Body of pancreas (tissue), 4 donors: ENCODE data around the gene MAEL. TPM values are rescaled to one million over a fixed set of nuclear protein-coding genes. Genes with fewer than 3 reads are reported as not detected.

Source experiments
- ATAC-seq: fragments of 150-250 bp; one replicate; pipeline ENCODE4 v1.9.1; 2016
- DNase-seq, 4 donors: peaks; one replicate each; pipeline ENCODE4 v3.0.0-alpha.2; 2019
- H3K27ac ChIP-seq, 4 donors: fragments of 200-600 bp; sonication (generic); 1 replicate in 3 of 4; 2 replicates in 1 of 4; pipeline versions ENCODE4 v1.5.1 to v1.6.1; 2016 to 2019; ENCODE audit warnings: mild to moderate bottlenecking in 1 of 4, mixed read lengths in 1 of 4, moderate library complexity in 1 of 4
- H3K27me3 ChIP-seq, 2 donors: fragments of 200-600 bp; sonication (generic); one replicate each; pipeline ENCODE4 v1.6.0; 2016; ENCODE audit warnings: mild to moderate bottlenecking in 1 of 2
- H3K36me3 ChIP-seq, 2 donors: fragments of 200-600 bp; sonication (generic); replicated peaks in 1 of 2; 2 replicates each; pipeline ENCODE4 v1.5.1; 2016; ENCODE audit warnings: low read depth in 2 of 2; ENCODE audit not compliant: insufficient read depth in 1 of 2
- H3K4me1 ChIP-seq: fragments of 200-600 bp; sonication (generic); one replicate; pipeline ENCODE4 v1.6.0; 2016
- H3K4me3 ChIP-seq, 2 donors: fragments of 200-600 bp; sonication (generic); 1 replicate in 1 of 2; 2 replicates in 1 of 2; pipeline ENCODE4 v1.5.1; 2016 to 2019
- H3K9me3 ChIP-seq, 3 donors: fragments of 200-600 bp; sonication (generic); 1 replicate in 2 of 3; 2 replicates in 1 of 3; pipeline ENCODE4 v1.5.1; 2016
- CTCF ChIP-seq, 7 experiments: fragments of 450-650 bp in 4 of 7; fragments of 200-600 bp in 3 of 7; sonication (generic) in 3 of 7; IDR thresholded peaks; one replicate each; pipeline ENCODE4 v1.5.1; 2016 to 2019; ENCODE audit warnings: antibody characterized with exemption in 7 of 7
- POLR2A ChIP-seq, 3 donors: fragments of 450-650 bp; IDR thresholded peaks; one replicate each; pipeline ENCODE4 v1.6.1; 2016; ENCODE audit warnings: antibody characterized with exemption in 3 of 3, mild to moderate bottlenecking in 2 of 3
- WGBS, 2 donors: methylation state at CpG; one replicate each; pipeline ENCODE4 v1.1.5; 2017; 5-methylcytosine and 5-hydroxymethylcytosine counted together
- intact Hi-C: fragments of 100-400 bp; cut with DNase I; formaldehyde crosslinking; loops from one replicate; pipeline ENCODE4 v1.15.1; 2023
- total RNA-seq, 2 donors: library from RNA; depleted of rRNA; stranded (reverse); fragments of >200 nt; gene quantifications; one replicate each; pipeline ENCODE4 v1.1.0, GENCODE V29; 2016

MAEL gene
- total RNA-seq, 2 donors from 2014 or later, result not detected

DNA sequence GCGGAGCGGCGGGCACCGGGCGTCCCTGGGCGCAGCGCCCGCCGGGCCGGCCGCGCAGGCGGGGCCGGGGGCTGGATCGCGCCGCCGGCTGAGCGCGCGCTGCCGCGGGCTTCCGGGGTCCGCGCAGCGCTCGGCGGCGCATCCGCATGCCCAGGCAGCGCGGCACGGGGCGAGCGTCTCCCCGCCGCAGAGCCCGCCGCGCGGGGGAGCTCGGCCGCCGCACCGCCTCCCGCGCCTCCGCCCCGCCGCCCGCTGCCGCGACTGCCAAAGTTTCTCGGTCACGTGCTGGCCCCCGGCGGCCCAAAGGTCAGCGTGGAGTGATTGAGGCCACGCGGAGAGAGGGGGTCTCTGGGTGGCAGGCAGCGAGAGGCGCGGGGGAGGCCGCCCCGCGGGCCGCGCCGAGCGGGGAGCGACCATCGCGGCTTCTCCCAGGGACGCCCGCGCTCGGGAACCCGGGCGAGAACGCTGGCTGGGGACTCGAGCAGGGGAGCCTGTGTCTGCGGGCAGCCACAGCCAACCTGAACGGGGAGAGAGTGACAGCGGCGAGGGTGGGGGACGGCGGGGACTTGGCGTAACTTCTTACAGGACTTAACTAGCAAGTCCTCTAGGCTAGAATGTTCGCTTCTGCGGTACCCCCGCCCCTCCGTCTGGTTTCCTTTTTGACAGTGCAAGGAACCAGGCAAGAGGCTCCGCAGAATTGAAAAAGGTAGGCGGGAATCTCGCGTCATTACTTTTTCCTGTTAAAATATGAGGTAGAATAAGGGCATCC is 13.5 kb upstream of the MAEL start, which contains the start of gene ILDR2:
Gene ILDR2, minus strand, starts transcription at position 180 of the 769 bp plus-strand sequence. CDS start 272 bp downstream, outside the sequence.
- Histone ChIP-seq H3K4me3 (peak within 1 kb of the TSS; percentile 10 to 67), H3K4me1 (no peaks in the 10 kb centered on the region), H3K27me3 (no peaks in the 10 kb centered on the region), H3K9me3 (no peaks in the 10 kb centered on the region), H3K27ac (peak within 1 kb of the TSS in 2 of 4 donors; percentile 28 to 52), H3K36me3 (no peaks in the 10 kb centered on the region)
- DNase-seq (peak; percentile 44 to 68 (median 54)), ATAC-seq (peak; percentile 85)
- intact Hi-C loops, result no loop called here
- WGBS, 2 donors, result 0% methylated on average over 12 to 70 of the region's 97 CpGs
- TF ChIP-seq CTCF (IDR thresholded peaks at IDR 0.05), result peak in 2 of 7 experiments; percentile 15 to 40
- TF ChIP-seq POLR2A (IDR thresholded peaks at IDR 0.05), result peak in 1 of 3 donors; percentile 26

DNA sequence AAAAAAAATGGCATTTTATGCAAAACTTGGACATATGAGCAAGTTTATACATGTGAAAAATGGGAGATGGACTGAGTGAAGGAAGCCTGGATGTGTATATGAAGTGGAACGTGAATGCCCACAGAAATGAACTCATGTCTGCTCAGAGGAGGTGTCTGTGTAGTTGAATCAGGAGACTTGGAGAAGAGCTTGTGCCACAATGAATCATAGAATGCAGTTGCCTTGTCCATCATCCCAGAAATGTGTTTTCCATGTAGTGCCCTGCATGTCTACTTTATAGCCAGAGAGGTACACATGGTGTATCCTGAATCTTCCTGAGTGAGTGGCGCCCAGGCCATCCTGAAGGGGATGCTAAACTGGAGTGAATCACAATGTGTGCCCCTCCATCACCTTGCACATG is 11.1 kb upstream of the MAEL start:
- H3K27me3 ChIP-seq, result no peaks in the 10 kb centered on the region
- H3K4me1 ChIP-seq, result no peaks in the 10 kb centered on the region
- no peaks in the 10 kb centered on the region for H3K9me3 ChIP-seq
- H3K36me3 ChIP-seq, result no peaks in the 10 kb centered on the region
- TF ChIP-seq CTCF (IDR thresholded peaks at IDR 0.05), result no peak
- TF ChIP-seq POLR2A (IDR thresholded peaks at IDR 0.05), result no peak
- DNase-seq (no peak), ATAC-seq (no peak)
- H3K27ac ChIP-seq, result no peak overlapping the region
- intact Hi-C loops, result no loop called here
- no peak overlapping the region for H3K4me3 ChIP-seq
- 83 to 93% methylated on average over 2 of the region's 2 CpGs for WGBS, 2 donors

DNA sequence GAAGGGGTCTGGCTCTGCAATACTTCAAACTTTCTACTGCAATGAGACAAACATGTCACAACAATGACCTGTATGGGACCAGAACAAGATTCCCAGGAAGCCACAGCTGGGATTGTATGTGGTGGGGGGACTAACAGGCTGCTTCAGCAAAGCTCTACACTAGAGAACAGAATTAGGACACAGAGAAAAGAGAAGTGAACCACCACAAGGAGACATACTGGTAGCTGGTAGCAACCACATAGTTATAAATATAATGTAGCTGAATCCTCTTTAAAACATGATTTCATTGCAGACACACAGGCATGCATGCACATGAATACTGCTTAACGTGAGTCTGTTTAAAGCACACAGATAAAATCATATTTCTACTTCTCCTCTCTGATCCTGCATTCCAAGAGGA is 10.3 kb upstream of the MAEL start:
- intact Hi-C loops, result no loop called here
- H3K36me3 ChIP-seq, result no peaks in the 10 kb centered on the region
- no peak for TF ChIP-seq CTCF (IDR thresholded peaks at IDR 0.05)
- TF ChIP-seq POLR2A (IDR thresholded peaks at IDR 0.05), result no peak
- H3K27me3 ChIP-seq, result no peaks in the 10 kb centered on the region
- no peaks in the 10 kb centered on the region for H3K9me3 ChIP-seq
- H3K27ac ChIP-seq, result no peak overlapping the region
- ATAC-seq (no peak), DNase-seq (no peak)
- H3K4me1 ChIP-seq, result no peaks in the 10 kb centered on the region
- WGBS, 2 donors, result 31 to 52% methylated on average over 1 of the region's 1 CpG
- no peak overlapping the region for H3K4me3 ChIP-seq

DNA sequence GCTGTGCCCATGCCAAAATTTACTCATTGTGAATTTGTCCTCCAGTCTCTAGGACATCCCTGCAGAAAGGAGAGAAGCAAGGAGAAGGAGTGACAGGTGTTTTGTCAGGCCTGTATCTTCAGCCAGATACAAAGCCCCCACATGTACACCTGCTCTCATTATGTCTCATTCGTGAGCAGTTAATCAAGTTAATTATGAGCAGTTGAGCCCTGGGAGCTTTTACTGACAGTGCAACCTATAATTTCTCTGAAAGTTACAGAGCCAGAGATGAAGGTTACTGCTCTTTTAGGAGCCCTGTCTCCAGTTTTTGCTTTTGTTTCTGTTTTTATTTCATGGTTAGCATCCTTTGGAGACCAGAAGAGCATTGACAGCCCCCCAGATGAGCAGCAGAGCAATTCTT is 8.7 kb upstream of the MAEL start:
- H3K36me3 ChIP-seq, result no peaks in the 10 kb centered on the region
- no peak for DNase-seq
- H3K4me3 ChIP-seq, result no peak overlapping the region
- H3K27me3 ChIP-seq, result no peaks in the 10 kb centered on the region
- TF ChIP-seq CTCF (IDR thresholded peaks at IDR 0.05) (no peak), POLR2A (IDR thresholded peaks at IDR 0.05) (no peak)
- intact Hi-C loops, result no loop called here
- no peak for ATAC-seq
- H3K27ac ChIP-seq, result no peak overlapping the region
- WGBS, 2 donors, result 48 to 66% methylated on average over 1 of the region's 1 CpG
- no peaks in the 10 kb centered on the region for H3K4me1 ChIP-seq
- no peaks in the 10 kb centered on the region for H3K9me3 ChIP-seq

GRCh38 chr1:166980818-166981217 is 8.3 kb upstream of the MAEL start:
- Histone ChIP-seq H3K9me3 (no peaks in the 10 kb centered on the region), H3K27ac (no peak overlapping the region), H3K27me3 (no peaks in the 10 kb centered on the region), H3K4me3 (no peak overlapping the region), H3K36me3 (no peaks in the 10 kb centered on the region), H3K4me1 (no peaks in the 10 kb centered on the region)
- peak; percentile 58 for ATAC-seq
- intact Hi-C loops, result no loop called here
- 84 to 90% methylated on average over 3 of the region's 3 CpGs for WGBS, 2 donors
- peak in 1 of 4 donors; percentile 18 for DNase-seq
- TF ChIP-seq CTCF (IDR thresholded peaks at IDR 0.05), result no peak
- TF ChIP-seq POLR2A (IDR thresholded peaks at IDR 0.05), result no peak
